Sciatic nerve (tissue), 2 donors: Measurements from ENCODE around the gene OR5J2. TPM values are rescaled to one million over a fixed set of nuclear protein-coding genes. Genes with fewer than 3 reads are reported as not detected.
"Not testable (repeated sequence)": the region's sequence is repeated elsewhere in the genome, so short reads cannot be mapped to it uniquely, and the experiment has no call there.

ENCODE experiments used
- ATAC-seq: fragments of 200-7000 bp; cut with Tn5 transposase; one replicate; pipeline ENCODE4 v1.9.1; 2020; ENCODE audit warnings: mild to moderate bottlenecking, moderate library complexity
- DNase-seq: peaks from one replicate; pipeline ENCODE4 v3.0.0-alpha.2; 2020; ENCODE audit warnings: low spot score
- intact Hi-C: fragments of 100-400 bp; cut with DNase I; formaldehyde crosslinking; loops from one replicate; pipeline ENCODE4 v1.14.2; 2022
- total RNA-seq: library from RNA; stranded (reverse); fragmentation: NEBNext Ultra II Directional; extraction: Animal tissue kit (Norgen Biotek cat#: 25700); gene quantifications from one replicate; pipeline ENCODE4 v1.2.1, GENCODE V29; 2021
- donor health status: DM: no; HTN: no; CAD: no.
- donor health status: DM: no; HTN: no; CAD: no.

The OR5J2 gene
- total RNA-seq: not detected

- intact Hi-C loops: no loop called here
These were observed at the start of gene OR5J2 for GRCh38 chr11:56176318-56176717. TSS of gene OR5J2 (plus strand) at chr11:56176618. CDS start at chr11:56176618, 0 bp downstream.

GRCh38 chr11:56140151-56140661, 36.2 kb upstream of the OR5J2 start, which contains the start of gene OR8J3:
TSS of gene OR8J3 (minus strand) at chr11:56140201. CDS start at chr11:56137718, 2,483 bp downstream.
- no peak for ATAC-seq
- no peak for DNase-seq
- intact Hi-C loops: no loop called here

More at GRCh38 chr11:56176318-56176717, at the start of gene OR5J2:
- DNase-seq (no peak), ATAC-seq (no peak)

GRCh38 chr11:56143681-56144080, 32.7 kb upstream of the OR5J2 start:
- ATAC-seq, DNase-seq, intact Hi-C loops: not testable (repeated sequence)

DNA sequence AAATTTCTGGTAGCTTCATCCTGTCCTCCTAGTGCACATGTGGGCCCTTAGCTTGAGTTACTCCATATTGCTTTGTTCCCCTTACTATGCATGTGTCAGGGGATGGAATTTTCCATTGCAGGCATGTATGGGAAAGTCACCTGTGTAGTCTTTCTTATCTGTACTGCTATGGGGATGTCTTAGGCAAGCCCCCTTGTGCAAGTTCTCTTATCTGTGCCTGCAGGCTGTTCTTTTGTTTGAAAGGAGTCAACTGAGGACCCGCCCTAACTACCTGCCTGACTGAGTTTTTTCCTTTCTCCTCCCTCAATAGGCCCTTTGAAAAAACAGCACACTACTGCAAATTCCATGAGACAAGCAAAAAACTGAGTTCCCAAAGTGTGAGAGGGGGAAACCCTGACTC, 25.0 kb upstream of the OR5J2 start:
- intact Hi-C loops: no loop called here
- ATAC-seq (no peak), DNase-seq (no peak)

DNA sequence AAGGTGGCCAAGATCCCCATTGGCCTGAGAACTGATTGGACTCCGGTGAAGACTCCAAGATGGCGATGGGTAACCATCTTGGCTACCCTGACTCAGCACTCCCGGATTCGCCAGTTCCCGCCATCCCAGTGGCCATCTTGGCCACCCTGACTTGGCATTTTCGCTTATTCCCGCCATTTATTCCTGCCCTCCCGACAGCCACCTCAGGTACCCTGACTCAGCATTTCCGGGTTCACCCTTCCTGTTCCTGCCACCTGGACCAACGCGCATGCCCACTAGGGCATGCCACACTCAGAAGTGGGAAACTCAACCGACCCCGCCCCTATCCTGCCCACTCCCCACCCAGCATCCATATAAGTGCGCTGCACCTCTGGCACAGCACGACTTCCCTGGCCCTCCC, 24.1 kb upstream of the OR5J2 start:
- no peak for ATAC-seq
- DNase-seq: no peak
- intact Hi-C loops: no loop called here

DNA sequence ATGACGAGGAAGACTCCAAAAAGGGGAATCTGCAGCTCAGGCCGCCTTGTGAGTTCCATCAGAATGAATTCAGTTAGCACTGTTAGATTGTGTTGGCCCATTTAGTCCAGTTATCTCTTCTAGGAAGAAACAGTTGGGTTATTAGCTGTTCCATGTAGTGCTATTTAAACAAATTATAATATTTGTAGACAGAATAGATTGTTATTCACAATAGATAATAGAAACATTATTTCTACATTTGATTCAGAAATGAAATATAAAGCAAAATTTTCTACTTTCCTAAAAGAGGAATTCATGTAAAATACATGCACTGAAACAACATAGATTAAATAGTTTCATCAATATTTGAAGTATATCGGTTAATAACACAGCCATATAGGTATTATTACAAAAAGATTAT, 16.2 kb upstream of the OR5J2 start, which contains the start of gene OR8K5:
TSS of gene OR8K5 (minus strand) at position 101 of the 400 bp plus-strand sequence. CDS start at position 101, 0 bp downstream.
- no peak for DNase-seq
- intact Hi-C loops: loop anchor here (5.0 kb wide), 1 partner anchor 278 kb away; the partner anchor contains the start of gene TRIM51
- ATAC-seq: no peak

- intact Hi-C loops: loop anchor here (5.0 kb wide), 1 partner anchor 282 kb away; the partner anchor contains the start of gene TRIM51
- ATAC-seq (no peak), DNase-seq (no peak)
These were observed 12.6 kb upstream of the OR5J2 start for GRCh38 chr11:56163804-56164203.

DNA sequence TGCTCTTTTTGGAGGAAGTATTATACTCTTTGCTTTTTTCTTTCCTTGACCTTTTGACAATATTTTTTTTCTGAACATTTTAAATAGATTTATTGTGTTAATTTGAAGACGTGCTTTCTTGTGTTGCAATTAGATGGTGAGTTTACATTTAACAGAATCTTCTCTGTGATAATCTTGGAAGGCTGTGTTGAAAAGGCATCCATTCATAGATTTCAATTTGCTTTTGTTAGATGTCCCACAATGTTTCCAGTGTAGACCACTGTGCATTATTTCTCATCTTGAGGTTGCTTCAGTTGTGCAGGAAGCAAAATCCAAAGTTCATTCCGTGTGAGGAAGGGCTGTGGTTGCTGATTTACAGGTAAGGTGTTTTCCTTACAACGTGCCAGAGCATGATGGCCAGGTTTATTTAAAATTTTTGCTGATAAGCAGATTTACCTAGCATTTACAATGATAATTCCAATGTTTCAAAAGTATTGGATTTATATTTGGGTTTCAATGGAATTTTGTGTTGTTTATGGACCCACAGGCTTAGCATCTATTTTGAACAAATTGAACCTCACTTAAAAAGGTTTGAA, 4.1 kb upstream of the OR5J2 start:
- ATAC-seq (no peak), DNase-seq (no peak)
- intact Hi-C loops: no loop called here

DNA sequence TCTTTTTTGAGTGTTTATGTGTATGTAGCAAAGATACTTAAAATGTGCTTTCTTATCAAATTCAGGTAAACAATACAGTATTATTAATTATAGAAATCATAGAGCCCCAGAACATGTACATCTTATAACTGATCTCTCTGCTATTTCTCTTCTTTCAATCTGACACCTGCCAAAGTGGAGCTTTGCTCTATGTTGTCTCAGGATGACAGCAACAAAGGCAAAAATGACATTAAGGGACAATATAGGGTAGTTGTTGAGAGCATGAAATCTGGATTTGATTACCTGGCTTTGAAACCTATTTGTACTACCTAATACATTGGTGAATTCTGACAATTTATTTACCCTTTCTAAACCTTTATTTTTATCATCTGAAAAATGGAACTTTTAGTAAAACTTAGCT, 7.0 kb downstream of the OR5J2 start:
- DNase-seq: no peak
- intact Hi-C loops: no loop called here
- ATAC-seq: no peak

GRCh38 chr11:56188602-56189001, 12.2 kb downstream of the OR5J2 start:
- no peak for DNase-seq
- intact Hi-C loops: no loop called here
- no peak for ATAC-seq

DNA sequence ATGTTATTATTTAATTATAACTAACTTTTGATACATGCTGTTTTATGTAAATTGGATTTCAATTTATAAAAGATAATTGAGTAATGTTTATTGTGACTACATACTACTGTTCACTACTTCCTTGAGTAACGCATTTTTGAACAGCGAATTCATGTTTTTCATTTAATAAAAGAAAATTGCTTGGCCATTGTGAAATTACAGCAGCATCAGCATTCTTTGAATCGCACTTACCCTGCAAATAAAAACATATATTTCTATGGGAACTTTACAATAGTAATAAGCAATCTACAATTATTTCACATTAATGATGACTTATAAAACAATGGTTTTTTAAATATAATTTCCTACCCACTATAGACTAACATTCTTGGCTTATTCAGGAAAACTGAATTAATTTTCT, 20.3 kb downstream of the OR5J2 start:
- intact Hi-C loops: no loop called here
- ATAC-seq (no peak), DNase-seq (no peak)

DNA sequence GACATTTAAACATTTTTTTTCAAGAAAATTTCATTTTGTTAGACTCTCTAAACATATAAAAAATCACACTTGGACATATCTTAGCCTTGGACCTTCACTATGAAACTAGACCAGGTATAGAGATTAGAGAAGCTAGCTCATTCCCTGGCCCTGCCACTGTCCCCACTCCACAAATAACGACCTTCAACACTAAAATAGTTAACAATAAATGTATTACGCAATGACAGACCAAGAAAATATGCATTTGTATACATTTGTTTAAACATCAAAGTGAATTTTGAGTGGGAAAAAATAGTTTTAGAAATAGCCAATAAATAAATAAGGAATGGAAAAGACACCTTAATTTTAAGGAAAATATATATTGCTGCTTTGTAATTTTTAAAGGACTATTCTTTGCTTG, 20.9 kb downstream of the OR5J2 start:
- DNase-seq (no peak), ATAC-seq (no peak)
- intact Hi-C loops: no loop called here

GRCh38 chr11:56207790-56208189, 31.4 kb downstream of the OR5J2 start:
- DNase-seq (no peak), ATAC-seq (no peak)
- intact Hi-C loops: no loop called here

DNA sequence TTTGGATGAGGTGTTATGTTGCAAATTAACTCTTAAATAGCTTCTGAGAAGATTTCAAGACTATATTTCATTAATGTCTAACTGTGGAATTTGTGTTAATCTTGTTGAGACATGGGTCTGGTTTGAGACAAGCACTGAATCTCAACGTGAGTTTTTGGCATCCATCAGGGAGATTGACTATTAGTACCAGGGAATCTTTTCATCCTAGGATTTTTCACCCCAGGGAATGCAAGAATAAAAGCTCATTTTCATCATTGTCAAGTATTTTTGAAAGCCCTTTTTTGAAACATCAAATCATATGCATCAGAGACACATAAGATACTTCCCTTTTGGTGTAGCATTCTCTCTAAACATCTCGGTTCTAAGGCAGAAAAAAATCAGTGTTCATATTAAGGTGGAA, 38.1 kb downstream of the OR5J2 start:
- intact Hi-C loops: no loop called here
- ATAC-seq: no peak

GRCh38 chr11:56219735-56220134, 43.3 kb downstream of the OR5J2 start:
- DNase-seq, intact Hi-C loops, ATAC-seq: not testable (repeated sequence)

More for the DNA sequence above, 38.1 kb downstream of the OR5J2 start:
- DNase-seq: no peak

Other genes with a start within 250 kb of the OR5J2 start
- not detected for gene OR5I1, start 240.2 kb upstream of the OR5J2 start, total RNA-seq
- not detected for gene OR10AG1, start 206.7 kb upstream of the OR5J2 start, total RNA-seq
- not detected for gene OR5F1, start 182.0 kb upstream of the OR5J2 start, total RNA-seq
- not detected for gene OR5AS1, start 149.0 kb upstream of the OR5J2 start, total RNA-seq
- gene OR8I2, start 83.3 kb upstream of the OR5J2 start, total RNA-seq: not detected
- not detected for gene OR8H2, start 72.9 kb upstream of the OR5J2 start, total RNA-seq
- gene OR8H3, start 54.2 kb upstream of the OR5J2 start, total RNA-seq: not detected
- gene OR8J3, start 36.4 kb upstream of the OR5J2 start, total RNA-seq: not detected
- not detected for gene OR8K5, start 16.3 kb upstream of the OR5J2 start, total RNA-seq
- gene OR5T2, start 57.6 kb downstream of the OR5J2 start, total RNA-seq: not detected
- gene OR5T3, start 75.6 kb downstream of the OR5J2 start, total RNA-seq: not detected
- gene OR5T1, start 97.5 kb downstream of the OR5J2 start, total RNA-seq: not detected
- gene OR8H1, start 115.6 kb downstream of the OR5J2 start, total RNA-seq: not detected
- not detected for gene OR8K3, start 138.5 kb downstream of the OR5J2 start, total RNA-seq
- not detected for gene OR8K1, start 169.4 kb downstream of the OR5J2 start, total RNA-seq
- gene OR8J1, start 177.7 kb downstream of the OR5J2 start, total RNA-seq: not detected
- not detected for gene OR8U1, start 199.0 kb downstream of the OR5J2 start, total RNA-seq
- gene OR5AL1, start 236.1 kb downstream of the OR5J2 start, total RNA-seq: not detected